GM11168 (cell line): ENCODE results near the gene ANXA6.

ENCODE experiments used
- in situ Hi-C: fragments of 300-500 bp; cut with MboI; formaldehyde crosslinking; loops from one replicate; pipeline ENCODE4 v1.12.0; 2022; ENCODE audit warnings: low sequenced_read_pairs; ENCODE audit not compliant: unreplicated experiment

Gene ANXA6

GRCh38 chr5:151071021-151071420, 86.6 kb downstream of the ANXA6 start:
- in situ Hi-C loops: no loop called here

- in situ Hi-C loops: no loop called here
These were observed 87.1 kb downstream of the ANXA6 start for GRCh38 chr5:151070449-151070848.

GRCh38 chr5:151068433-151069197, 89.0 kb downstream of the ANXA6 start:
- in situ Hi-C loops: no loop called here

GRCh38 chr5:151067632-151068432, 89.7 kb downstream of the ANXA6 start:
- in situ Hi-C loops: no loop called here

GRCh38 chr5:151066920-151067319, 90.7 kb downstream of the ANXA6 start:
- in situ Hi-C loops: no loop called here

GRCh38 chr5:151065609-151066008, 92.0 kb downstream of the ANXA6 start:
- in situ Hi-C loops: no loop called here

GRCh38 chr5:151064916-151065499, 92.6 kb downstream of the ANXA6 start:
- in situ Hi-C loops: no loop called here

GRCh38 chr5:151063142-151063989, 94.2 kb downstream of the ANXA6 start:
- in situ Hi-C loops: no loop called here

- in situ Hi-C loops: no loop called here
These were observed 95.0 kb downstream of the ANXA6 start for GRCh38 chr5:151062405-151063141.

- in situ Hi-C loops: no loop called here
These were observed 96.8 kb downstream of the ANXA6 start for GRCh38 chr5:151060742-151061141.

GRCh38 chr5:151058891-151059489, 98.6 kb downstream of the ANXA6 start:
- in situ Hi-C loops: no loop called here

- in situ Hi-C loops: no loop called here
These were observed 99.3 kb downstream of the ANXA6 start for GRCh38 chr5:151058301-151058700.

GRCh38 chr5:151056379-151057325, 100.9 kb downstream of the ANXA6 start:
- in situ Hi-C loops: no loop called here

GRCh38 chr5:151055336-151055735, 102.2 kb downstream of the ANXA6 start:
- in situ Hi-C loops: no loop called here

- in situ Hi-C loops: loop anchor here (5.0 kb wide), 1 partner anchor 68 kb away; no protein-coding TSS in a partner anchor
These were observed 102.9 kb downstream of the ANXA6 start for GRCh38 chr5:151054709-151055108.

- in situ Hi-C loops: loop anchor here (5.0 kb wide), 1 partner anchor 68 kb away; no protein-coding TSS in a partner anchor
These were observed 103.7 kb downstream of the ANXA6 start for GRCh38 chr5:151053796-151054462.

- in situ Hi-C loops: loop anchor here (5.0 kb wide), 1 partner anchor 69 kb away; no protein-coding TSS in a partner anchor
These were observed 104.7 kb downstream of the ANXA6 start for GRCh38 chr5:151052836-151053235.
